22Rv1 (cell line): ENCODE results near the gene SARS2.

ENCODE experiments used
- H3K27ac ChIP-seq: fragments of 450-650 bp; 2 replicates; pipeline ENCODE4 v1.5.1; 2017
- CTCF ChIP-seq: fragments of 450-650 bp; IDR thresholded peaks from 2 replicates; pipeline ENCODE4 v1.5.1; 2017; ENCODE audit warnings: mild to moderate bottlenecking
- ZFX ChIP-seq: fragments of 450-650 bp; IDR thresholded peaks from 2 replicates; pipeline ENCODE4 v1.6.1; 2017; ENCODE audit warnings: antibody characterized with exemption, borderline replicate concordance

SARS2 gene

GRCh38 chr19:38931521-38931793, 894 bp upstream of the SARS2 start:
- TF ChIP-seq CTCF = no peak
- no peak for TF ChIP-seq ZFX

GRCh38 chr19:38930776-38931520, 385 bp upstream of the SARS2 start, which contains the start of gene MRPS12:
Gene MRPS12 (plus strand): TSS chr19:38930944. CDS start chr19:38931295, 351 bp downstream.
- peak within 1 kb of the TSS; percentile 88 for H3K27ac ChIP-seq
- TF ChIP-seq CTCF = no peak
- TF ChIP-seq ZFX = no peak

More at GRCh38 chr19:38931521-38931793, 894 bp upstream of the SARS2 start:
- peak overlapping the region; percentile 88 for H3K27ac ChIP-seq

- no peak overlapping the region for H3K27ac ChIP-seq
- TF ChIP-seq ZFX (no peak), CTCF (no peak)
These were observed 2.1 kb downstream of the SARS2 start for GRCh38 chr19:38928391-38929001.

- TF ChIP-seq CTCF (no peak), ZFX (no peak)
- H3K27ac ChIP-seq = no peak overlapping the region
These were observed 6.2 kb downstream of the SARS2 start for GRCh38 chr19:38924388-38924787.

- no peak overlapping the region for H3K27ac ChIP-seq
- TF ChIP-seq ZFX = no peak
- TF ChIP-seq CTCF = no peak
These were observed 8.1 kb downstream of the SARS2 start for GRCh38 chr19:38922482-38922881.

- TF ChIP-seq CTCF (no peak), ZFX (no peak)
- H3K27ac ChIP-seq = no peak overlapping the region
These were observed 8.9 kb downstream of the SARS2 start for GRCh38 chr19:38921420-38922274.
